HG02973 (cell line): Measurements from ENCODE around the gene LY6G5C.

Experiments used
- ATAC-seq: cut with Tn5 transposase; IDR thresholded peaks from one replicate; pipeline ENCODE4 v1.9.1; 2021; ENCODE audit warnings: moderate library complexity; ENCODE audit not compliant: unreplicated experiment

Gene LY6G5C

DNA sequence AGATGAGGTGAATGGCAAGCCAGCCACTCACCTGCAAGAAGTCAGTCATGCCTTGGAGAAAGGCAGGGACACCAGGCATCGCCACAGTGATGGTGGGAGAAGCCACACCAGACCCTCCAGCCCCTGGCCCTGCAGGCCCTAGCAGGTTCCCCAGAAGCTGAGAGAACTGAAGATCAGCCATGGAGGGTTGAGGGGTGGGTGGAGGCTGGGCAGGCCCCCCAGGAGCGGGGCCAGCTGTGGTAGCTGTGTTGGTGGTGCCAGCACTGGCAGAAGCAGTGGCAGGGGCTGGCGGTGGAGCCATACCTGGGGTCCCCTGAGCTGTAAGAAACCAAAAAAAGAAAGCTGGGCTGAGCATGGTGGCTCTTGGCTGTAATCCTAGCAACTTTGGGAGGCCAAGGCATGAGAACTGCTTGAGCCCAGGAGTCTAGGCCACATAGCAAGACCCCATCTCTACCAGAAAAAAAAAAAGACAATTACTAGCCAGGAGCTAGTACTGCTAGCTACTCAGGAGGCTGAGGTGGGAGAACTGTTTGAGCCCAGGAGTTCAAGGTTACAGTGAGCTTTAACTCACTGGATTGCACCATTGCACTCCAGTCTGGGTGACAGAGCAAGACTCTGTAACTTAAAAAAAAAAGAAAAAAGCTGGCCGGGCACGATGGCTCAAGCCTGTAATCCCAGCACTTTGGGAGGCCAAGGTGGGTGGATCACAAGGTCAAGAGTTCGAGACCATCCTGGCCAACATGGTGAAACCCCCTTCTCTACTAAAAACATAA, 37.9 kb downstream of the LY6G5C start:
- ATAC-seq, result no peak

DNA sequence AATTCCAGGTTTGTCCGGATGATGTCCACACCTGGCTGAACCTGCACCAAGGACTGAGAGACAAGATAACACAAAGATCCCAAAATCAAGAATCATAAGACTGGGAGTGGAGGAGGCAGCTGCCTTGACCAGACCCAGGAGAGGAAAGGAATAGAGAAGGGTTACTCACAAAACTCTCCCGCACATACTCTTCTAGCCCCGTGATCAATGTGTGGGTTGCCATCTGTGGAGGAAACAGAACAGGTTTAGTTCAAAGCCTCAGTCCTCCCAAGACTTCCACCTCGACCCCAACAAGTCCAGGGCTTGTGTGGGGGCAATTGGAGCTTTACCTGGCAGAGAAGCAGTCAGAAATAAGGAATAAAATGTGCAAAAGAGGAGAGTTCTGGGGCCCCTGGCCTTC, 39.5 kb downstream of the LY6G5C start:
- no peak for ATAC-seq

GRCh38 chr6:31640612-31641011, 40.3 kb downstream of the LY6G5C start:
- ATAC-seq, result no peak

GRCh38 chr6:31639449-31639861, 41.4 kb downstream of the LY6G5C start:
- no peak for ATAC-seq

- ATAC-seq, result no peak
Measured at GRCh38 chr6:31639043-31639442, 41.8 kb downstream of the LY6G5C start.

DNA sequence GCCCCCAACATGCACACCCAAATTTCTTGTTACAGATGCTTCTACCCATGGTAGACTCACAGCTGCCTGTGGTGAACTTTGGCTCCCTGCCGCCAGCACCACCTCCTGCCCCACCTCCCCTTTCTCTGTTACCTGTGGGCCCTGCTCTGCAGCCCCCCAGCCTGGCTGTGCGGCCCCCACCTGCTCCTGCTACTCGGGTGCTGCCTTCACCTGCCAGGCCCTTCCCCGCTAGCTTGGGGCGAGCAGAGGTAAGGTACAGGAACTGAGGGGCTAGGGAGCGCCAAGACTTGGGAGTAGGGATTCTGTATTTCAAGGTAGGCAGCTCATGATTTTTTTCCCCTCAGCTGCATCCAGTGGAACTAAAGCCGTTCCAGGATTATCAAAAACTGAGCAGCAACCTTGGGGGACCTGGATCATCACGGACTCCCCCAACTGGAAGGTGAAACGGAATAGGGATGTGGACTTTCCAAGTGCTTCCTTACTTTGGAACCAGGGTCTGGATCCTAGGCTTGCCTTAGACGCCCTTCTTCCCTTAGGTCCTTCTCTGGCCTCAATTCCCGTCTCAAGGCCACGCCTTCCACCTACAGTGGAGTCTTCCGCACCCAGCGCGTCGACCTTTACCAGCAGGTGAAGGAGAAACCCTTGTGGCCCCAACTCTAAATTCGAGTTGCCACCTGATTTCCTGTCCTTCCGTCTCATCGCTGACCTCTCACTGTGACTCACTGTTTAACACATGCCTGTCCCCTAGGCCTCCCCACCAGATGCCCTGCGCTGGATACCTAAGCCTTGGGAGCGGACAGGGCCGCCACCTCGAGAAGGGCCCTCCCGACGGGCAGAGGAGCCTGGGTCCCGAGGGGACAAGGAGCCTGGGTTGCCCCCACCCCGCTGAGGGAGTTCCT, 43.9 kb downstream of the LY6G5C start:
- ATAC-seq, result no peak

GRCh38 chr6:31634969-31635575, 45.8 kb downstream of the LY6G5C start:
- ATAC-seq, result no peak

GRCh38 chr6:31634131-31634530, 46.7 kb downstream of the LY6G5C start:
- no peak for ATAC-seq

DNA sequence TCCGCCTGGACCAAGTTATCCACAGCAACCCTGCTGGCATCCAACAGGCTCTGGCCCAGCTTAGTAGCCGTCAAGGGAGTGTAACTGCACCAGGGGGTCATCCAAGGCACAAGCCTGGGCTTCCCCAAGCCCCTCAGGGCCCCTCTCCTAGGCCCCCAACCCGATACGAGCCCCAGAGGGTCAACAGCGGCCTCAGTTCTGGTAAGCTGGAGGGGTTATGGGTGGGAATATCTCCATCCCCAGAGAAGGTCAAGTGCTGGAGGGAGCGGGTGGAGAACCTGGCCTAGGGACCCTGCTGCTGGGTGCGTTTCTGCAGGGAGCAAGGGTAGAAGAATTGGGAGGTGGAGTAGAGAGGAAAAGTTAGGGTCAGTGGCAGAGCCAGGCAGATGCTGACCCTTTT, 47.4 kb downstream of the LY6G5C start:
- ATAC-seq, result no peak

GRCh38 chr6:31632279-31632946, 48.5 kb downstream of the LY6G5C start:
- ATAC-seq, result no peak

DNA sequence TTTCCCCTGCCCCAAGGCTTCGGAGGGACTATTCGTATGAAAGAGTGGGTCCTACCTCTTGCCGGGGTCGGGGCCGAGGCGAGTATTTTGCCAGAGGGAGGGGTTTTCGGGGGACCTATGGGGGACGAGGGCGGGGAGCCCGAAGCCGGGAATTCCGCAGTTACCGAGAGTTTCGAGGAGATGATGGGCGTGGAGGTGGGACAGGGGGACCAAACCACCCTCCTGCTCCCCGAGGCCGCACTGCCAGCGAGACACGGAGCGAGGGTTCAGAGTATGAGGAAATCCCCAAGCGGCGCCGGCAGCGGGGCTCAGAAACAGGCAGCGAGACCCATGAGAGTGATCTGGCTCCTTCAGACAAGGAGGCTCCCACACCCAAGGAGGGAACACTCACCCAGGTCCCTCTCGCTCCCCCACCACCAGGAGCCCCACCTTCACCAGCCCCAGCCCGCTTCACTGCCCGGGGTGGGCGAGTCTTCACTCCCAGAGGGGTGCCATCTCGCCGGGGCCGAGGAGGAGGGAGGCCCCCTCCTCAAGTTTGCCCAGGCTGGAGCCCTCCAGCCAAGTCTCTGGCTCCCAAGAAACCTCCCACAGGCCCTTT, 49.1 kb downstream of the LY6G5C start:
- ATAC-seq, result no peak

GRCh38 chr6:31631209-31631608, 49.7 kb downstream of the LY6G5C start:
- ATAC-seq, result no peak

GRCh38 chr6:31630177-31630934, 50.5 kb downstream of the LY6G5C start:
- ATAC-seq, result no peak

DNA sequence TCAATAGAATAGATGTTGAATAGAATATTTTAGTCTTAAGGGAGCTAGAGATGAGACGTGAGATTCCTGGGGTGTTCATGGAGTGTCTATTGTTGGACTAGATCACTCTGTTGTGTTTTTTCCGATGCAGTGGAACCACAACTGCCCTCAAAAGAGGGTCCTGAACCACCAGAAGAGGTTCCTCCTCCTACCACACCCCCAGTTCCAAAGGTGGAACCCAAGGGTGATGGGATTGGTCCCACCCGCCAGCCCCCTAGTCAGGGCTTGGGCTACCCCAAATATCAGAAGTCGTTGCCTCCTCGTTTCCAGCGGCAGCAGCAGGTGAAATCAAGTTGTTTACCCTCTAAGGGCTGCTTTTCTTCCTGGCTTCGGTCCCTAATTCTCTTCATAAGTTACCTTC, 51.9 kb downstream of the LY6G5C start:
- ATAC-seq, result no peak

DNA sequence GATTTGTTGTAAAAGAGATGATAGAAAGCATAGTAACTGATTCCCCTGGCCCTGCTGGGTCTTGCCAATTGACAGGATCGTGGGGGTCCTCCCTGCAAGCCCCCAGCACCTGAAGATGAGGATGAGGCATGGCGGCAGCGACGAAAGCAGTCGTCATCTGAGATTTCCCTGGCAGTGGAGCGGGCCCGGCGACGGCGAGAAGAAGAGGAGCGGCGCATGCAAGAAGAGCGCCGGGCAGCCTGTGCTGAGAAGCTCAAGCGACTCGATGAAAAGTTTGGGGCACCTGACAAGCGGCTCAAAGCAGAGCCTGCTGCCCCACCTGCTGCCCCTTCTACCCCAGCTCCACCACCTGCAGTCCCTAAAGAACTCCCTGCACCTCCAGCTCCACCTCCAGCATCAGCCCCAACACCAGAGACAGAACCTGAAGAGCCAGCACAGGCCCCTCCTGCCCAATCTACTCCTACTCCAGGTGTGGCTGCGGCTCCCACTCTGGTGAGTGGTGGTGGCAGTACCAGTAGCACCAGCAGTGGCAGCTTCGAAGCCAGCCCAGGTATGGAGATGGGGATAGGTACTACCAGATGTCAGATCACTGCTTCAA, 53.1 kb downstream of the LY6G5C start:
- ATAC-seq, result no peak

DNA sequence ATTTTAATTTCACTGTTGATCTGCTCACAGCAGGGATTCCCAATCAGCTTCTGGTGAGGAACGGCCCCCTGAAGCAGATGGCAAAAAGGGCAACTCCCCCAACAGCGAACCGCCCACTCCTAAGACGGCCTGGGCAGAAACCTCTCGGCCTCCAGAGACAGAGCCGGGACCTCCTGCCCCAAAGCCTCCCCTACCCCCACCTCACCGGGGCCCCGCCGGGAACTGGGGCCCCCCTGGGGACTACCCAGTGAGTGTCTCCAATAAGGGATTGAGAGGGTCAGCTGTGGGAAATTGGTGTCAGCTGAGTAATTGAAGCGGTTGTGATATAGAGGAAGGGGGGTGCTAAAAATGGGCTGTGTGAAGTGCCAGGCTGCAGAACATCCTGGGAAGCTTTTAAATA, 53.9 kb downstream of the LY6G5C start:
- ATAC-seq, result no peak
